Fibroblast of the conjunctiva (primary cell): ENCODE data around the gene LRRC26.

Source experiments
- DNase-seq: peaks from one replicate; pipeline ENCODE4 v3.0.0-alpha.2; 2010; ENCODE audit warnings: low read depth

Gene LRRC26

DNA sequence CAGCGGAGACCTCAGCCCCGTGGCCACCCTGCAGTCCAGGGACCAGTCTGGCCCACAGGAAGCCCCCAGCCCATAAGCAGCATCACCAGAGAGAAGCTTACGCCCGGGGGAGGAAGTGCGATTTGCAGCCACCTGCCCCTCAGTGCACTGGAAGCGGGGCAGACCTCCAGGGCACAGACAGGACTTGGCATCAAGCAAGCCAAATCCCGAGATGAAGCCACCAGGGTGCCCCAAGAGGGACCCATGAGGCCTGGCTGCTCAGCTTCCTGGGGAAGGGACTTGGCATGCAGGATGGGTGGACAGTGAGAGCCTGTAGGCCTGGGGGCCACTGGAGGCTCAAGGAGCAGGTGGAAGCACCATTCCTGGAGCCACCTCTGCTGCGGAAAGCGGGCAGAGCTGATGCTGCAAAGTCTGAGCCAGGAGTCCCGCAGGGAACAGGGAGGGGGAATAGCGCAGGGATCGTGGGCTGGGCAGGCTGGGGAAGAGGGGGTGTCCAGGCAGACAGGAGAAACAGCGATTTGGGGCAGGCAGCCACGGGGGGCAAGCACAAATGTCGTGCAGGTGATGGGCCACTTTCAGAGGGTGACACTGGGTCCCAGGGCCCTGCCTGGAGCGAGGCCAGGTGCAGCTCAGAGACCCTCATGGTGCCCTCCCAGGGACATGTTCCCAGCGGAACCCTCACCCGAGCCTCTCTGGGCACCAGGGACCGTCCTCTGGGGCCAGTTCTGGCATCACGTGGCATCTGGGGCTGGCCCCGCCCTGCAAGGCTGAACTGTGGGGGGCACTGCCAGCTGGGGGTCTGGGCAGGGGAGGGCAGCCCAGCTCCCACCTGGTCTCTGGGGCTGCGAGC is 3.2 kb downstream of the LRRC26 start:
- no peak for DNase-seq

- no peak for DNase-seq
Observed at GRCh38 chr9:137165250-137165836, 4.5 kb downstream of the LRRC26 start.

DNA sequence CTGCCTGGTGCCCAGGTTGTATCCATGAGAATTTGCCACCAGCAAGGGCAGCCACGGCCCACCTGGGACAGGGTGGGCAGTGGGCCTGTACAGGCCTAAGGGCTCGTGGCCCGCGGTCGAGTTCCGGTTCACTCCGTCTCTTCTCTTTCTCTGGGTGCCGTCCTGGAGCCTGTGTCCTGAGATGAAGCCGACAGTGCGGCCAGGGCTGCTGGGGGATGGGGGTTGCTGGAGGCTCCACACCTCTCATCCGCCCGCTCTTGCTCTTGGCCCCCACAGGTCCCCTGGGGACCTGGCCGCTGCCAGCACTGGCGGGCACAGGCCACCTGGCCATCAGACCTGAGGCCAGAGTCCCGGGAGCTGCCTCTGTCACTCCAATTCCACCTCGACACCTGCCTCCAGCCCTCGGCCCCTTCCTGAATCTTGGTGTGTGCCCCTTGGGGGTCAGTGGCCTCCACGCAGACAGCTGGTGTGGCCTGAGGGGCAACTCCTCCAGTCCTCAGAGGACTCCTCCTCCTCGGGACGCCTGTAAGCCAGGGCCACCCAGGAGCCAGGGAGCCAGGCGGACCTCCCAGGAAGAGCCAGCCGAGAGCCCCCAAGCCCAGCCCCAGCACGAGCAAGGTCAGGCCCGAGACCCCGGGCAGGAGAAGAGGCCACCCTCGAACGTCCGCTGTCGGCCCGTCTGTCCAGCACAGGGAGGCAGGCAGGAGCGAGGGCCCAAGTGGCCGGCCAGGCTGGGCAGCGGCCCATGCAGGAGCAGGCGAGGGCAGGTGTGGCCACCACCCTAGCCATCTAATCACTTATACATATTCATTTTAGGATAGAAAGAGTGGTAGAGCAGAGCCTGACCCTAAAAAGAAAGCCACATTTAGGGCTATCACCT is 5.2 kb downstream of the LRRC26 start:
- no peak for DNase-seq

- DNase-seq: no peak
Observed at GRCh38 chr9:137163805-137164204, 6.0 kb downstream of the LRRC26 start.

DNA sequence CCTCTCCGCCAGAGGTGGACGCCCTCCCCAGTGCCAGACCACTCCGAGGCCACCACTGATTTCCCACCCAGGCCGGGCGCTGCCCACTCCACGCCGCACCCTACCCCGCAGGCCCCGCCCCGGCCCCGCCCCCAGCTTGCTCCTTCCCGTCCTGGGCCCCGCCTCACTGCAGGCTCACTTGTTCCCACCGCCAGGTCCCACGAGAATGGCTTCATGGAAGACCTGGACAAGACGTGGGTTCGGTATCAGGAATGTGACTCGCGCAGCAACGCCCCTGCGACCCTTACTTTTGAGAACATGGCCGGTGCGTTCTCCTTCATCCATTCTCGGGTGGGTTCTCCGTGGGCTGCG is 6.5 kb downstream of the LRRC26 start:
- DNase-seq: no peak

DNA sequence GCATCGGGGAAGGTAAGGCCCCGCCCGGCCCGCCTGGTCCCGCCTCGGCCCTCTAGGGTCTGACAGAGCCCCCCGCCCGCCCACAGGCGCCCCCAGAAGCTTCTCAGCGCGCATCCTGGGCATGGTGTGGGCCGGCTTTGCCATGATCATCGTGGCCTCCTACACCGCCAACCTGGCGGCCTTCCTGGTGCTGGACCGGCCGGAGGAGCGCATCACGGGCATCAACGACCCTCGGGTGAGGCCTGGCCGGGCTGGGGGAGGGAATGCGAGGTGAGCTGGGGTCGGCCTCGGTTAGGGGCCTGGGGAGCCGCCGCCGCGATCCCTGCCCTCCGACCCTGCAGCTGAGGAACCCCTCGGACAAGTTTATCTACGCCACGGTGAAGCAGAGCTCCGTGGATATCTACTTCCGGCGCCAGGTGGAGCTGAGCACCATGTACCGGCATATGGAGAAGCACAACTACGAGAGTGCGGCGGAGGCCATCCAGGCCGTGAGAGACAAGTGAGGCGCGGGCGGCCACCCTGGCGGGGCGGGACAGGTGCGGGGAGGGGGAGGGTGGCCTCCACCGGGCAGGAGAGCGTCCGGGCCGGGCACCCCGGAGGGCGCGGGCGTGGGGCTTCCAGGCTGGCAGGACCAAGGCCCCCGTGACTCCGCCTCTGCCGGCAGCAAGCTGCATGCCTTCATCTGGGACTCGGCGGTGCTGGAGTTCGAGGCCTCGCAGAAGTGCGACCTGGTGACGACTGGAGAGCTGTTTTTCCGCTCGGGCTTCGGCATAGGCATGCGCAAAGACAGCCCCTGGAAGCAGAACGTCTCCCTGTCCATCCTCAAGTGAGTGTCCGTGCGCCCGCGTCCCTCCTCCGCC is 7.1 kb downstream of the LRRC26 start:
- no peak for DNase-seq

- no peak for DNase-seq
Observed at GRCh38 chr9:137161558-137162486, 8.0 kb downstream of the LRRC26 start.

- DNase-seq: no peak
Observed at GRCh38 chr9:137160716-137161557, 8.9 kb downstream of the LRRC26 start.

GRCh38 chr9:137160054-137160425 is 9.8 kb downstream of the LRRC26 start:
- DNase-seq: no peak

DNA sequence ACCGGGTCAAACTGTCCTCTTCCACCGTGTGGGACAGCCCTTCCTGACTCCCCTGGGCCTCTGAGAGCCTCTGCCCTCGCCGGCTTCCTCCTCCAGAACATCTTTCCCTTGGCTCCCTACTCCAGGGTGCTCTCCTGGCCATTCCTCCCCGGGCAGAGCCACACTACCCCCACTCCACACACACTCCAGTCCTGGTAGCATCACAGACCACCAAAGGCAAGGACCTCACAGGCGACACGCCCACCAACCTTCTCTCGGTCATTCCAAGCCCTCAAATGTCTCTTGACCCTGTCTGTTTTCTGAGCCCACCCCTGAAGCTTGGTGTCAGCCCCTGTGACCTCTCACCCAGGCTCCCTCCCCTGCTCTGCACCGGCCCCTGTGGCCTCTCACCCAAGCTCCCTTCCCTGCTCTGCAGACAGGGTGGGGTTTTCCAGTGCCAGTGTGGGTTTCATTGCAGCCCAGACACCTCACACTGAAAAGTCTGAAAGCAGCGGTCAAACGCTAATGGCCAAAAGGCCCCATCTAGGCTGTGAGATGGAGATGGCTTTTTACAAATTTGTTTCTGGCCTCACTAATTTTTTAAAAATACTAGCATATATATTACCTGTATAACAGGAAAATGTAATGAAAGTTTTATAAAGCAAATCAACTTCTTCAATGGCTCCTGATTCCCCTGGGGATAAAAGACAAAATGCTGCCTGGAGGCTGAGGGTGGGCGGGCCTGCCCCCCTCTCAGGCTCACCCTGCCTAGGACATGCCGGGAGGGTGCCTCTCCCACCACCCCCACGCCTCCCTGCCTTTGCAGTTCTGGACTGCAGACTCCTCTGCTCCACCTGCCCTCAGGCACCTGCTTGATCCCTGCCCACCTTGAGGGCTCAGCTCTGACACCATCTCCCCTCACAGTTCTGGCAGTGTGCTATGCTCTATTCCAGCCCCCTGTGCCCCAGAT is 10.5 kb downstream of the LRRC26 start:
- no peak for DNase-seq

DNA sequence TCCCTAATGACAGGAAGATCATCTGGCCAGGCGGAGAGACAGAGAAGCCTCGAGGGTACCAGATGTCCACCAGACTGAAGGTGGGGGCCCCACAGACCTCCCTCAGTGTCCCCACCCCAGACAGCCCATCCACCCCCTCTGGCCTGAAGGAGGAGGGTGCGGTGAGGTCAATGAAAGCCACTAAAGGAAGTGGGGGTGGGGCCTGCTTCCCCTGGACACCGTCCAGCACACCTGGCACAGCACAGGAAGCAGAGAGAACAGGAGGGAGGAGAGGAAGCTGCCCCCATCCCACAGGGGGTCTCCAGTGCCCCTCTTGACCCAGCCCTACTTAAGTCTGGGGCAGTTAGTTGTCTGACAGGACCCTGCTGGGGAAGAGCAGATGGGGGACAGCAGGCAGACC is 11.2 kb downstream of the LRRC26 start:
- no peak for DNase-seq

- DNase-seq: no peak
Observed at GRCh38 chr9:137157618-137158415, 12.0 kb downstream of the LRRC26 start.

DNA sequence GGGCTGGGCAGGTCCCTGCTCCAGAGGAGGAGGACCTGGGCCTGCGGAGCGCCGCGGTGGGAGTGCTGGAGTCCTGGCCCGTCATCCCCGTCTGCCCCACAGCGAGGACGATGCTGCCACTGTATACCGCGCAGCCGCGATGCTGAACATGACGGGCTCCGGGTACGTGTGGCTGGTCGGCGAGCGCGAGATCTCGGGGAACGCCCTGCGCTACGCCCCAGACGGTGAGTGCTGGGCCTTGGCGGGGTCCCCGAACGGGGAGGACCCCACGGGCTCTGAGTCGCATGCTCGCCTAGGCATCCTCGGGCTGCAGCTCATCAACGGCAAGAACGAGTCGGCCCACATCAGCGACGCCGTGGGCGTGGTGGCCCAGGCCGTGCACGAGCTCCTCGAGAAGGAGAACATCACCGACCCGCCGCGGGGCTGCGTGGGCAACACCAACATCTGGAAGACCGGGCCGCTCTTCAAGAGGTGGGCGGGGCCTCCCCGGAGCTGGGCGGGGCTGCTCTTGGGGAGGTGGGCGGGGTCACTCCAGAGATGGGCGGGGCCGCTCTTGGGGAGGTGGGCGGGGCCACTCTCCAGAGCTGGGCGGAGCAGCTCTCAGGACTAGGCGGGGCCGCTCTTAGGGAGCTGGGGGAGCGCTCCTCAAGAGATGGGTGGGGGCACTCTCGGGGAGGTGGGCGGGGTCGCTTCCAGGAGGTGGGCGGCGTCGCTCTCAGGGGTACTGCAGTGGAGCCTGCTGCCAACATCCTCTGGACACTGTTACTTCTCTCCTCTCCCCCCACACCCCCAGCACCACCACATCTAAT is 13.1 kb downstream of the LRRC26 start:
- DNase-seq: no peak

DNA sequence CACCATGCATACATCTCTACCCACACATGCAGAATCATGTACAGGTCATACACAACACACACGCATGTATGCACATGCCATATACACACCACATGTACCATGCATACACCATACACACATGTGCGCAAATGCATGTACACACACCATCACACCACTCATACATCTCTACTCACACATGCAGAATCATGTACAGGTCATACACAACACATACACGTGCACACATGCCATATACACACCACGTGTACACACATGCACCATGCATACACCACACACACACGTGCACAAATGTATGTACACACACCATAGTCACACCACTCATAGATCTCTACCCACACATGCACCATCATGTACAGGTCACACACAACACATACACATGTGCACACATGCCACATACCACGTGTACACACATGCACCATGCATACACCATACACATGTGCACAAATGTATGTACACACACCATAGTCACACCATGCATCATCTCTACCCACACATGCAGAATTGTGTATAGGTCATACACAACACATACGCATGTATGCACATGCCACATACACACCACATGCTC is 16.9 kb downstream of the LRRC26 start:
- no peak for DNase-seq

DNA sequence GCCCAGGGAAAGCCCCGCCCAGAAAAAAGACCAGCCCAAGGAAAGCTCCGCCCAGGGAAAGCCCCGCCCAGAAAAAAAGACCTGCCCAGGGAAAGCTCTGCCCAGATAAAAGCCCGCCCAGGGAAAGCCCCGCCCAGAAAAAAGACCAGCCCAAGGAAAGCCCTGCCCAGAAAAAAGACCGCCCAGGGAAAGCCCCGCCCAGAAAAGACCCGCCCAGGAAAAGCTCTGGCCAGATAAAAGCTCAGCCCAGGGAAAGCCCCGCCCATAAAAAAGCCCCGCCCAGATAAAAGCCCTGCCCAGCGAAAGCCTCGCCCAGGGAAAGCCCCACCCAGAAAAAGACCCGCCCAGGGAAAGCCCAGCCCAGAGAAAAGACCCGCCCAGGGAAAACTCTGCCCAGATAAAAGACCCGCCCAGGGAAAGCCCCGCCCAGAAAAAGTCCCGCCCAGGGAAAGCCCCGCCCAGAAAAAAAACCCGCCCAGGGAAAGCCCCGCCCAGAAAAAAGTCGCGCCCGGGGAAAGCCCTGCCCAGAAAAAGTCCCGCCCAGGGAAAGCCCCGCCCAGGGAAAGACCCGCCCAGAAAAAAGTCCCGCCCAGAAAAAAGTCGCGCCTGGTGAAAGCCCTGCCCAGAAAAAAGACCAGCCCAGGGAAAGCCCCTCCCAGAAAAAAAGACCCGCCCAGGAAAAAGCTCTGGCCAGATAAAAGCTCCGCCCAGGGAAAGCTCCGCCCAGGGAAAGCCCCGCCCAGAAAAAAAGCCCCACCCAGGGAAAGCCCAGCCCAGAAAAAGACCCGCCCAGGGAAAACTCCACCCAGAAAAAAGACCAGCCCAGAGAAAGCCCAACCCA is 19.0 kb downstream of the LRRC26 start:
- DNase-seq: no peak
